Measurements from ENCODE around the gene ZNF641. TPM values are rescaled to one million over a fixed set of nuclear protein-coding genes. Genes with fewer than 3 reads are reported as not detected.

ZNF641 gene
- total RNA-seq, 1 donor from 2014 or later, result 3.5 TPM

DNA sequence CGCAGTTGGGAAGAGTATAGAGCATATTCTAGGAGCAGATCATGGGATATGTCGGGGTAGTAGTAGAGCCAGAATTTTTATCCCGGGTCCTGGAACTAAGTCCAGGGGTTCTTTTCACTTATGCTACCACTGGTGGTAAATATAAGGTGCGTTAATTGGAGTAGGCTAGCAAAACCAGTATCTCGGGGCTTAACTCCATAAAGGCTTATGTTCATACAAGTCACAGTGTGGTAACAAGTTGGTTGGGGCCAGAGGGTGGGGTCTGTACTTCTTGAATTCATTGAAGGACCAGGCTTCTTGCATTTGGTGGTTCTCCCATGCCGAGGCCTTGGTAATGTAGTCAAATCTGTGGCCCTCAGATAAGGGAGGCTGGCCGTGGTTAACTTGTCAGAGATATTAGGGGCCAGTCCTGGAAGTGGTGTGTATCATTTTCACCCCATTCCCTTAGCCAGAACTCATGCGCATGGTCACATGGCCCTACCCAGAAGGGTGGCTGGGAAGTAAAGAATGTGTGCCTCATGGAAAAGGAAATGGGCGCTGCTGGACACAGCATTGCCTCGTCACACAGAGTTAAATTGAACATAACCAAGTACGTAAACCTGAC is 1.5 kb upstream of the ZNF641 start:
- DNase-seq (ENCODE audit: low read depth), result no peak
- H3K4me3 ChIP-seq (ENCODE audit: low read depth, low read length), result no peak overlapping the region
- no peak for TF ChIP-seq CTCF (conservative IDR thresholded peaks at IDR 0.05; ENCODE audit: low read depth, low read length)

GRCh38 chr12:48351022-48351708 is 446 bp upstream of the ZNF641 start:
- TF ChIP-seq CTCF (conservative IDR thresholded peaks at IDR 0.05; ENCODE audit: low read depth, low read length), result no peak
- DNase-seq (ENCODE audit: low read depth), result peak; percentile 49
- peak overlapping the region; percentile 88 for H3K4me3 ChIP-seq (ENCODE audit: low read depth, low read length)

GRCh38 chr12:48349471-48349870 is 1.2 kb downstream of the ZNF641 start:
- no peak for DNase-seq (ENCODE audit: low read depth)
- peak overlapping the region; percentile 88 for H3K4me3 ChIP-seq (ENCODE audit: low read depth, low read length)
- TF ChIP-seq CTCF (conservative IDR thresholded peaks at IDR 0.05; ENCODE audit: low read depth, low read length), result no peak

DNA sequence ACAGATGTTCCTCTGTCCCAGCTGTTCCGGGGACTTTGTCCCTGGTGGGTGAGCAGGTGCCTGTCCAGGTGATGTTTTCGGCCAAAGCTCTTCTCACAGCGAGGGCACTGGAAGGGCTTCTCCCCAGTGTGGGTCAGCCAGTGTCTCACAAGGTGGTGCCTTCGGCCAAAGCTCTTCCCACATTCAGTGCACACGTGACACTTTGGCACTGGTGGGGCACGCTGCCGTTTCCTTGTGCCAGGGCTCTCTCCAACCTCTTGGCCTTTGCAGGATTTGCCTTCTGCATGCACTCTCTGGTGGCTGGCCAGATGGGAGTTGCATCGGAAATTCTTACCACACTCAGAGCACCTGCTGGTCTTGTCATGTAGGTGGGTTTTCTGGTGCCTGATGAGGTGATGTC is 7.7 kb downstream of the ZNF641 start:
- DNase-seq (ENCODE audit: low read depth), result no peak
- H3K4me3 ChIP-seq (ENCODE audit: low read depth, low read length), result no peak overlapping the region
- TF ChIP-seq CTCF (conservative IDR thresholded peaks at IDR 0.05; ENCODE audit: low read depth, low read length), result no peak

GRCh38 chr12:48340943-48341342 is 9.8 kb downstream of the ZNF641 start:
- H3K4me3 ChIP-seq (ENCODE audit: low read depth, low read length), result no peak overlapping the region
- DNase-seq (ENCODE audit: low read depth), result no peak
- no peak for TF ChIP-seq CTCF (conservative IDR thresholded peaks at IDR 0.05; ENCODE audit: low read depth, low read length)

- no peak overlapping the region for H3K4me3 ChIP-seq (ENCODE audit: low read depth, low read length)
- DNase-seq (ENCODE audit: low read depth), result no peak
- no peak for TF ChIP-seq CTCF (conservative IDR thresholded peaks at IDR 0.05; ENCODE audit: low read depth, low read length)
These were observed 11.1 kb downstream of the ZNF641 start for GRCh38 chr12:48339442-48340117.
